ENCODE data around the gene RBBP8. TPM values are rescaled to one million over a fixed set of nuclear protein-coding genes. Genes with fewer than 3 reads are reported as not detected.

The RBBP8 gene
- total and polyA plus RNA-seq, 7 experiments from 2014 or later = 0.59 to 55.8 (median 2.2) TPM

DNA sequence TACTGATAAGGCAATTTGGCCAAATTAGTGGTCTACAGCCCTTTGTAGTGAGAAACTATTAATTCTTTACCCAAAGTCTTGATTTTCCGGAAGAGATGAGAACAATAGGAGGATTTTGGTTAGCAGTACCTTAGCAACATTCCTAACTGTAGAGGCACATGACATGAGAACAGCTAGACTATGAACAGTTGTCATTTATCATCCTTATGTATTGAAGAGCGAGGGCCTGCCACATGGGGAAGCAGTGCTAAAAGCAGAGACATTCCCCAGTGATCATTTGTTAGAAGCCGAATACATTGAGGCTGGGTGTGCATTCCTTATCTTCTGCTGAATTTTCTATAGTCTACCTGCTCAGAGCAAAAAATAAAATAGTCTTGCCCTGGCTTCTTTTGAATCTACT, 65.2 kb downstream of the RBBP8 start:
- DNase-seq (no peak), ATAC-seq (no peak)
- Mint-ChIP-seq H3K27me3 (no peaks in the 10 kb centered on the region), H3K4me1 (peaks cover 0 to 6% (median 0%) of the 10 kb centered on the region in 7 donors), H3K27ac (no peak overlapping the region), H3K9me3 (no peaks in the 10 kb centered on the region), H3K36me3 (peaks cover 0 to 12% (median 0%) of the 10 kb centered on the region in 5 donors), H3K4me3 (no peak overlapping the region)
- no peaks in the 10 kb centered on the region for H3K4me1 ChIP-seq (ENCODE audit: control insufficient read depth in 2 of 2, insufficient read depth in 2 of 2, low read length in 2 of 2)
- H3K27me3 ChIP-seq (ENCODE audit: control insufficient read depth in 2 of 2, insufficient read depth in 2 of 2, low read length in 2 of 2) = no peaks in the 10 kb centered on the region
- H3K27ac ChIP-seq (ENCODE audit: low read depth, low read length) = no peak overlapping the region
- H3K9me3 ChIP-seq (ENCODE audit: control insufficient read depth in 2 of 3, low read length in 3 of 3) = no peaks in the 10 kb centered on the region
- CTCF ChIA-PET = no interaction called here
- POLR2A ChIA-PET = no interaction called here
- intact Hi-C loops (cut with micrococcal nuclease) = no loop called here
- no peak overlapping the region for H3K4me3 ChIP-seq (ENCODE audit: low read length)
- no peaks in the 10 kb centered on the region for H3K36me3 ChIP-seq (ENCODE audit: control insufficient read depth in 2 of 3, insufficient read depth in 3 of 3, low read length in 3 of 3)

DNA sequence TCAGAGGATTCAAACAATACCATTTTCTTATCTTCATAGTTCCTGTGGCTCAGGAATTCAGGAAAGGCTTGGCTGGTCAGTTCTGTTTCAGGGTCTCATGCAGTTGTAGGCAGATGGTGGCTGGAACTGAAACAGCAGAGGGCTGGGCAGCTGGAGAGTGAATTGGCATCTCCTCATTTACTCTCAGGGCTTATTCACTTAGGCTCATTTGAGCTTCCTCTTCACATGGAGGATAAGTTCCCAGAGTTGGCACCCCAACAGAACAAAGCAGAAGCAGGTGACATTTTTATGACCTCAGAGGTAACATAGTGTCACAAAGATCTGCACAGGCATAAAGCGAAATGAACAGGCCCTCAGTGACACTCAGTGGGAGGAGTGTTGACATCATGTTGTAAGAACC, 66.1 kb downstream of the RBBP8 start:
- Histone ChIP-seq H3K4me1 (ENCODE audit: control insufficient read depth in 2 of 2, insufficient read depth in 2 of 2, low read length in 2 of 2) (no peaks in the 10 kb centered on the region), H3K36me3 (ENCODE audit: control insufficient read depth in 2 of 3, insufficient read depth in 3 of 3, low read length in 3 of 3) (no peaks in the 10 kb centered on the region), H3K27me3 (ENCODE audit: control insufficient read depth in 2 of 2, insufficient read depth in 2 of 2, low read length in 2 of 2) (no peaks in the 10 kb centered on the region), H3K9me3 (ENCODE audit: control insufficient read depth in 2 of 3, low read length in 3 of 3) (no peaks in the 10 kb centered on the region), H3K27ac (ENCODE audit: low read depth, low read length) (no peak overlapping the region), H3K4me3 (ENCODE audit: low read length) (no peak overlapping the region)
- POLR2A ChIA-PET = no interaction called here
- no peak overlapping the region for H3K4me3 Mint-ChIP-seq
- intact Hi-C loops (cut with micrococcal nuclease) = no loop called here
- CTCF ChIA-PET = no interaction called here
- DNase-seq (no peak), ATAC-seq (no peak)
- H3K27ac Mint-ChIP-seq = no peak overlapping the region
- no peaks in the 10 kb centered on the region for H3K27me3 Mint-ChIP-seq
- H3K4me1 Mint-ChIP-seq = peaks cover 0 to 6% (median 0%) of the 10 kb centered on the region in 7 donors
- no peaks in the 10 kb centered on the region for H3K9me3 Mint-ChIP-seq
- H3K36me3 Mint-ChIP-seq = peaks cover 0 to 13% (median 0%) of the 10 kb centered on the region in 5 donors

- no peak overlapping the region for H3K4me3 Mint-ChIP-seq
- H3K27ac Mint-ChIP-seq = no peak overlapping the region
- peaks cover 0 to 13% (median 0%) of the 10 kb centered on the region in 5 donors for H3K36me3 Mint-ChIP-seq
- Histone ChIP-seq H3K36me3 (ENCODE audit: control insufficient read depth in 2 of 3, insufficient read depth in 3 of 3, low read length in 3 of 3) (no peaks in the 10 kb centered on the region), H3K27me3 (ENCODE audit: control insufficient read depth in 2 of 2, insufficient read depth in 2 of 2, low read length in 2 of 2) (no peaks in the 10 kb centered on the region), H3K9me3 (ENCODE audit: control insufficient read depth in 2 of 3, low read length in 3 of 3) (no peaks in the 10 kb centered on the region), H3K4me3 (ENCODE audit: low read length) (no peak overlapping the region), H3K4me1 (ENCODE audit: control insufficient read depth in 2 of 2, insufficient read depth in 2 of 2, low read length in 2 of 2) (no peaks in the 10 kb centered on the region), H3K27ac (ENCODE audit: low read depth, low read length) (no peak overlapping the region)
- no peak for ATAC-seq
- ChIA-PET POLR2A (no interaction called here), CTCF (no interaction called here)
- DNase-seq = no peak
- H3K9me3 Mint-ChIP-seq = no peaks in the 10 kb centered on the region
- H3K4me1 Mint-ChIP-seq = peaks cover 0 to 6% (median 0%) of the 10 kb centered on the region in 7 donors
- no peaks in the 10 kb centered on the region for H3K27me3 Mint-ChIP-seq
- intact Hi-C loops (cut with micrococcal nuclease) = no loop called here
Measured at GRCh38 chr18:22999647-23000046, 66.5 kb downstream of the RBBP8 start.

- no peaks in the 10 kb centered on the region for H3K36me3 ChIP-seq (ENCODE audit: control insufficient read depth in 2 of 3, insufficient read depth in 3 of 3, low read length in 3 of 3)
- no peaks in the 10 kb centered on the region for H3K9me3 ChIP-seq (ENCODE audit: control insufficient read depth in 2 of 3, low read length in 3 of 3)
- intact Hi-C loops (cut with micrococcal nuclease) = no loop called here
- CTCF ChIA-PET = interaction anchor here (1.2 kb wide), 1 partner anchor 28 kb away, joined by 5 read pairs; no protein-coding TSS in a partner anchor
- no peak overlapping the region for H3K27ac ChIP-seq (ENCODE audit: low read depth, low read length)
- ATAC-seq (no peak), DNase-seq (no peak)
- no peaks in the 10 kb centered on the region for H3K4me1 ChIP-seq (ENCODE audit: control insufficient read depth in 2 of 2, insufficient read depth in 2 of 2, low read length in 2 of 2)
- Mint-ChIP-seq H3K4me1 (no peaks in the 10 kb centered on the region), H3K27me3 (no peaks in the 10 kb centered on the region), H3K36me3 (peaks cover 0 to 15% (median 0%) of the 10 kb centered on the region in 5 donors), H3K9me3 (no peaks in the 10 kb centered on the region), H3K4me3 (no peak overlapping the region), H3K27ac (no peak overlapping the region)
- POLR2A ChIA-PET = no interaction called here
- H3K4me3 ChIP-seq (ENCODE audit: low read length) = no peak overlapping the region
- no peaks in the 10 kb centered on the region for H3K27me3 ChIP-seq (ENCODE audit: control insufficient read depth in 2 of 2, insufficient read depth in 2 of 2, low read length in 2 of 2)
Measured at GRCh38 chr18:23003289-23003688, 70.2 kb downstream of the RBBP8 start.

DNA sequence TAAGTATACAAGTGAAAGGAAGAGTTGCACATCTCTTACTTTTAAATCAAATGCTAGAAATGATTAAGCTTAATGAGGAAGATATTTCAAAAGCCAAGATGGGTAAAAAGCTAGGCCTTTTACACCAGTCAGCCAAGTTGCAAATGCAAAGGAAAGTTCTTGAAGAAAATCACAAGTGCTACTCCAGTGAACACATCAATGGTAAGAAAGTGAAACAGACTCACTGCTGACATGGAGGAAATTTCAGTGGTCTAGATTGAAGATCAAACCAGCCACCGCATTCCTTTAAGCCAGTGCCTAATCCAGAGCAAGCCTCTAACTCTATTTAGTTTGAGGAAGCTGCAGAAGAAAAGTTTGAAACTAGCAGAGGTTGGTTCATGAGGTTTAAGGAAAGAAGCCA, 79.1 kb downstream of the RBBP8 start:
- Histone ChIP-seq H3K27ac (ENCODE audit: low read depth, low read length) (no peak overlapping the region), H3K4me1 (ENCODE audit: control insufficient read depth in 2 of 2, insufficient read depth in 2 of 2, low read length in 2 of 2) (peaks cover 0 to 6% of the 10 kb centered on the region in 2 donors), H3K36me3 (ENCODE audit: control insufficient read depth in 2 of 3, insufficient read depth in 3 of 3, low read length in 3 of 3) (no peaks in the 10 kb centered on the region), H3K9me3 (ENCODE audit: control insufficient read depth in 2 of 3, low read length in 3 of 3) (no peaks in the 10 kb centered on the region), H3K27me3 (ENCODE audit: control insufficient read depth in 2 of 2, insufficient read depth in 2 of 2, low read length in 2 of 2) (no peaks in the 10 kb centered on the region), H3K4me3 (ENCODE audit: low read length) (no peak overlapping the region)
- ATAC-seq (no peak), DNase-seq (peak in 2 of 9 donors; percentile 9 to 20)
- intact Hi-C loops (cut with micrococcal nuclease) = no loop called here
- ChIA-PET CTCF (interaction anchor here (0.6 to 1.7 kb wide), 3 partner anchors 11 to 373 kb away, joined by 3 to 5 read pairs (median 3); no protein-coding TSS in a partner anchor), POLR2A (no interaction called here)
- H3K27ac Mint-ChIP-seq = peak overlapping the region in 5 of 9 donors; percentile 4 to 68 (median 23)
- H3K9me3 Mint-ChIP-seq = no peaks in the 10 kb centered on the region
- H3K4me1 Mint-ChIP-seq = peaks cover 0 to 33% (median 17%) of the 10 kb centered on the region in 7 donors
- H3K36me3 Mint-ChIP-seq = peaks cover 0 to 20% (median 0%) of the 10 kb centered on the region in 5 donors
- H3K27me3 Mint-ChIP-seq = no peaks in the 10 kb centered on the region
- peak overlapping the region in 1 of 10 donors; percentile 24 for H3K4me3 Mint-ChIP-seq

DNA sequence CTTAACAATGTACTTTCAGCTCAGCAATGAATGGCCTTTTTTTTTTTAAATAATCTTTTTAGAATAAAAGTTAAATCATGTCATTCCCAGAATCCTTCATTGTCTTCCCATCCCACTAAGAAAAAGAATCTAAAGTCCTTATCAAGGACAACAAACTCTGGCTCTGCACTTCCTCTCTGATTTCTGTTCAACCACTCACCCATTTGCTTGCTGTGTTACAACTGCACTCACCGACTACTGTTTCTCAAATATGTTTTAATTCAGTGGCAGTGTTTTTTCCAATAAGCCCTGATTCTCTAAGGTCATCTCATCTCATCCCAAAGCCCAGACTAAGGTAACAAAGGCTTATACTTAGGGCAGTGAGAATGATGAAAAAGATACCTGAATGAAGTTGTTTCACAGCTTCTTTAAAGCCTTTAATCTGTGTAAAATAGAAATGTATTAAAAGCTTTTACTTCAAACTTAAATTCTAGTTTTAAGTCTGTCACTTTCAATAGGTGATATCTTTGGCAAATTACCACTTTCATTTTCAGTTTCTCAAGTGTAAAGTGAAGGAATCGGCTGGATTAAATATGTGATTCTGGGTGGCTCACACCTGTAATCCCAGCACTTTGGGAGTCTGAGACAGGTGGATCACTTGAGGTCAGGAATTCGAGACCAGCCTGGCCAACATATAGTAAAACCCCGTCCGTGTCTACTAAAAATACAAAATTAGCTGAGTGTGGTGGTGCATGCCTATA, 87.6 kb downstream of the RBBP8 start:
- DNase-seq (peak in 1 of 9 donors; percentile 2), ATAC-seq (no peak)
- ChIA-PET CTCF (interaction anchor here (1.0 kb wide), 1 partner anchor 11 kb away, joined by 4 read pairs; no protein-coding TSS in a partner anchor), POLR2A (no interaction called here)
- H3K4me3 ChIP-seq (ENCODE audit: low read length) = peak overlapping the region; percentile 43
- Mint-ChIP-seq H3K4me3 (peak overlapping the region in 9 of 10 donors; percentile 1 to 82 (median 65)), H3K4me1 (peaks cover 0 to 17% (median 10%) of the 10 kb centered on the region in 7 donors), H3K27me3 (no peaks in the 10 kb centered on the region), H3K36me3 (peaks cover 0 to 12% (median 0%) of the 10 kb centered on the region in 5 donors), H3K27ac (peak overlapping the region in 7 of 9 donors; percentile 39 to 80 (median 53)), H3K9me3 (no peaks in the 10 kb centered on the region)
- intact Hi-C loops (cut with micrococcal nuclease) = loop anchor here in 1 of 2 donors (5.0 to 10.0 kb wide), 2 partner anchors 52 to 214 kb away; no protein-coding TSS in a partner anchor
- peak overlapping the region; percentile 45 for H3K27ac ChIP-seq (ENCODE audit: low read depth, low read length)
- no peaks in the 10 kb centered on the region for H3K27me3 ChIP-seq (ENCODE audit: control insufficient read depth in 2 of 2, insufficient read depth in 2 of 2, low read length in 2 of 2)
- no peaks in the 10 kb centered on the region for H3K36me3 ChIP-seq (ENCODE audit: control insufficient read depth in 2 of 3, insufficient read depth in 3 of 3, low read length in 3 of 3)
- H3K4me1 ChIP-seq (ENCODE audit: control insufficient read depth in 2 of 2, insufficient read depth in 2 of 2, low read length in 2 of 2) = peaks cover 5 to 9% of the 10 kb centered on the region in 2 donors
- no peaks in the 10 kb centered on the region for H3K9me3 ChIP-seq (ENCODE audit: control insufficient read depth in 2 of 3, low read length in 3 of 3)
